Ovary (tissue), 3 donors: ENCODE measurements around the gene NBPF6.
"Not testable (repeated sequence)": the region's sequence is repeated elsewhere in the genome, so short reads cannot be mapped to it uniquely, and the experiment has no call there.

Experiments
- CTCF ChIP-seq, 3 donors: fragments of 450-650 bp in 2 of 3; fragments of 200-600 bp in 1 of 3; IDR thresholded peaks; one replicate each; pipeline versions ENCODE4 v1.5.1 to v1.8.0; 2016 to 2022; ENCODE audit warnings: antibody characterized with exemption in 3 of 3, mild to moderate bottlenecking in 1 of 3
- POLR2A ChIP-seq: fragments of 450-650 bp; IDR thresholded peaks from one replicate; pipeline ENCODE4 v1.6.1; 2017; ENCODE audit warnings: antibody characterized with exemption, mild to moderate bottlenecking, moderate library complexity
- donor health status: DM: no; HTN: no; CAD: no.

- TF ChIP-seq CTCF (IDR thresholded peaks at IDR 0.05); POLR2A: not testable (repeated sequence)
Observed at GRCh38 chr1:108466166-108466565, 16.0 kb downstream of the NBPF6 start.
